GM21528 (cell line): ENCODE data around the gene INTS13.
"Not testable (repeated sequence)": the region's sequence is repeated elsewhere in the genome, so short reads cannot be mapped to it uniquely, and the experiment has no call there.

Experiments
- ATAC-seq: cut with Tn5 transposase; IDR thresholded peaks from one replicate; pipeline ENCODE4 v1.9.1; 2021; ENCODE audit warnings: mild to moderate bottlenecking, moderate library complexity; ENCODE audit not compliant: unreplicated experiment, low FRiP score

Gene INTS13, protein sequence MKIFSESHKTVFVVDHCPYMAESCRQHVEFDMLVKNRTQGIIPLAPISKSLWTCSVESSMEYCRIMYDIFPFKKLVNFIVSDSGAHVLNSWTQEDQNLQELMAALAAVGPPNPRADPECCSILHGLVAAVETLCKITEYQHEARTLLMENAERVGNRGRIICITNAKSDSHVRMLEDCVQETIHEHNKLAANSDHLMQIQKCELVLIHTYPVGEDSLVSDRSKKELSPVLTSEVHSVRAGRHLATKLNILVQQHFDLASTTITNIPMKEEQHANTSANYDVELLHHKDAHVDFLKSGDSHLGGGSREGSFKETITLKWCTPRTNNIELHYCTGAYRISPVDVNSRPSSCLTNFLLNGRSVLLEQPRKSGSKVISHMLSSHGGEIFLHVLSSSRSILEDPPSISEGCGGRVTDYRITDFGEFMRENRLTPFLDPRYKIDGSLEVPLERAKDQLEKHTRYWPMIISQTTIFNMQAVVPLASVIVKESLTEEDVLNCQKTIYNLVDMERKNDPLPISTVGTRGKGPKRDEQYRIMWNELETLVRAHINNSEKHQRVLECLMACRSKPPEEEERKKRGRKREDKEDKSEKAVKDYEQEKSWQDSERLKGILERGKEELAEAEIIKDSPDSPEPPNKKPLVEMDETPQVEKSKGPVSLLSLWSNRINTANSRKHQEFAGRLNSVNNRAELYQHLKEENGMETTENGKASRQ

DNA sequence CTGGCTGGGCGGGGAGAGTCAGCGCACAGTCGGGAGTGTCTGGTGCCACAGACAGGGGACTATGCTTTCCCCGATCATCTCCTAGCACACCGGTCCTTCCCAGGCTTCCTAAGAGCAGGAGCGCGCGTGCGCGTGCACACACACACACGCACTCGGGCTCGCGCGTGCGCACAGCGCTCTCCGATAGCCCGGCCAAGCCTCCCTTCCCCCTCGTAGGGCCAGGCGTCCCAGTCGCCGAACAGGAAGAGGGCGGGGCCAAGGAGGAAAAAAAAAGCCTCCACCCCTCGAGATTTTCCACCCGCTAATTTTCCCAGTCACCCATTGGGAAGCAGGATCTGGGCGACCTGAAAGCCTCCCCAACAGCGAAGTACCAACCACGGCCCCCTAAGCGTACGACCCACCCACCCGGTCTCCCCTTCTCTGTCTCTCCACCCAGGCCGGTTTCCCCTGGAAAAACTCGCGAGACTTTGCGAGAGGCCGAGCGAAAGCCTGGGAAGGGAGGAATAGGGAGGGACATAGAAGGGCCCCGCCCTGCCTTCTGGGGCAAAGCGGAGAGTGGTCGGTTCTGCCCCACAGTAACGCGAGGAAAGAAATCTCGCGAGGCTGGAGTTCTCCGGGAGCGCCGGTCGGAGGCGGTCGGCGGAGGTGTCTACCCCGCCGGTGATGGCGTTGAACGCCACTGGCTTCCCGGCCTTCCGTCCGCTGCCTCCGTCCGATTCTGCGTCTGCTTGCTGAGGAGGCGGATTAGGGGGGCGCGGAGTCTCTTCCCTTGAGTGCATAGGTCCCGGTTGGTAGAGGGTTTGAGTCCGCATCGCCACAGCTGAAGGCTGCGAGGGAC, at the start of gene INTS13, which contains the start of gene FGFR1OP2:
INTS13 (minus strand) TSS at position 119 of the 838 bp plus-strand sequence. CDS start 1,178 bp downstream, outside the sequence.
FGFR1OP2 (plus strand) TSS at position 608 of the 838 bp plus-strand sequence. CDS start 15,689 bp downstream, outside the sequence.
- peak; percentile 88 for ATAC-seq

DNA sequence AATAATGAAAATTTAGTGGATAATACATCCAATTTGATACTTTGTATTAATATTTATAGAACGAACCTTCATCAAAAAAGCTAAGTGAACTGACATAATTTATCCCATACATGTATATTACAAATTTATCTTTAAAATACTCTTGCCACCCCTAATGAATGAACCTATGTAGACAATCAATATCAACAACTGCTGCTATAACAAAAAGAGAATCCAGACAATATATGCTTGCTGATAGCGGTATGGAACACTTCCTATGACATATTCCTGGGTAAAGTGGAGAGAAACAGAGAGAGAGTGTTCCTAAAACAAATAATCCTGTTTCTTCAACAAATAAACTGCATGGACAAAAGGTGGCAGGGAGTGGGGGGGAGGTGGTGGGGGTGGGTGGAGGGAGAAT, 45.1 kb upstream of the INTS13 start:
- no peak for ATAC-seq

DNA sequence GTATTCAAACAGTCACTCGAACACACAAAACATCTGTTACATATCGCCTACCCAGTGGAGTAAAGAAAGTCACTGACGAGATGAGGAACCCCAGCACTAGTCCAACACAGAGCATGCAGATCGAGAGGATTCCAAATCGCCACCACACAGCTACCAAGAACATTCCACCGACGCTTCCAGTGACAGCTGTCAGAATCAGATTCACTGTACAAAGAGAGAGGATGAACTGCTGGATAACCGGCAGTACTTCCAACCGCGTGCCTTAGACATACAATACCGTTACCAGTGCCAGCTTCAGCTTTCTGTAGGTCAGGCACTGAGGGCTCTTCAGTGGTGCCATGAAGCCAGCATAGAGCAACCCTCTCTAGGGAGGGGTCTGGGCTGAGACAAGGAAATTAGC, 42.0 kb upstream of the INTS13 start:
- ATAC-seq: no peak

DNA sequence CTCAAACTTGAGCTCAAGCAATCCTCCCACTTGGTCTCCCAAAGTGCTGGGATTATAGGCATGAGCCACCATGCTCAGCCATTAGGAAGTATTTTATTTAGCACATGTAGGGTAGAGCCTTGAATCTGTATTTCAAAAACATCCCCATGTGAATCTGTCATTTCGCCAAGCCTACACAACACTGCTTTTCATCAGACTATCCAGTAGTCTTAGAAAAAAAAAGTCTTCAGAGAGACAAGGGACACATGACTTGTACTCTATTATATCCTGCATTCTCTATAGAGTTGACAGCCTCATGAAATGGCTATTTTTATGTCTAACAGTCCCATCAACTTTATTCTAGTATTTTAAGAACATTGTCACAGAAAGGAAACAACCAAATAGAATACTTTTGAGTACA, 41.0 kb upstream of the INTS13 start:
- ATAC-seq: no peak

DNA sequence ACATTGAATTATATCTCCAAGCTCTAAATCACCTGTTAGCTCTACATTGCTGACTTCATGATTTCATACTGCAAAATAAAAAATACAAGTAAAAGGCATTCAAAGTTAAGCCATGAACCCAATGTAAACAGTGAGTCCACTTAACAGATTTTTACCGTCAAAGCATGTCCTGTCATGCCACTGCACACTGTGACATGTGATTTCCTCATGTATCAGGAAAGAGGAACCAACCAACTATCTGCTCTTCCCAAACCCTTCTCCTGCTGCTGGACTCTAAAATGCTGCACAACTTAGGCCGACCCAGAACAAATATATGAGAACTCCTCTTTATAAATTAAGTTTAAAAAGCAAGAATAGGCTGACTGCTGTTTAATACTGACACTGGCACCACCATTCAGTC, 38.9 kb upstream of the INTS13 start:
- no peak for ATAC-seq

DNA sequence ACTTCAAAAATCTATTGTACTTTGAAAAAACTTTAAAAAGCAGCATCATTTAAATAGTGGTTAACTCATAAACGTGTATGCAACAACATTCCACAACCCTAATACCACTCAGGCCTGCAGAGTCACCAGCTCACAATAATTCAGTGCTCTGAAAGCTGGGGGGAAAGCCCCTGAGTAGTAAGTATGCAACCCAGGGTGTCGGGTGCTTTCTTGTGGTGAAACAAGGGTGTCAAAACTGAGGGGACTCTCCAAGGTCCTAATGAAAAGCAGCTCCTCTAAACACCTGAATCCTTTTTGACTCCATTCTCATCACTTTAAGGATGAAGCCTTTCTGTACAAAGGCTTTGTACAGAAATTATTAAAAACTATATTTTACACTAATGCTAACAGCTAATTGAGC, 34.2 kb upstream of the INTS13 start:
- peak; percentile 87 for ATAC-seq

DNA sequence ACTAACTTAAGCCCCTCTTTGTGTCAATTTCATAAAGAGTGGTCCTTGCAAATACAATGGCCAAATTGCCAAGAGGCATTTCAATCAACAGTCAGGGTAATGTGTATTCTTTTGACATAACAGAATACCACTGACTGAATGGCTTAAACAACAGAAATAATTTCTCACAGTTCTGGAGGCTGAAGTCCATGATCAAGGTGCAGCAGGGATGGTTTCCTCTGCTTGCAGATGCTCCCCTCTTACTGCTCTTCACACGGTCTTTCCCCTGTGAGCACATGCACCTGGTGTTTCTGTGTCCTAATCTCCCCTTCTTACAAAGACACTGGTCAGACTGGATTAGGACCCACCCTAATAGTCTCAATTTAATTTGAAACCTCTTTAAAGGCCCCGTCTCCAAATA, 32.4 kb upstream of the INTS13 start:
- no peak for ATAC-seq

DNA sequence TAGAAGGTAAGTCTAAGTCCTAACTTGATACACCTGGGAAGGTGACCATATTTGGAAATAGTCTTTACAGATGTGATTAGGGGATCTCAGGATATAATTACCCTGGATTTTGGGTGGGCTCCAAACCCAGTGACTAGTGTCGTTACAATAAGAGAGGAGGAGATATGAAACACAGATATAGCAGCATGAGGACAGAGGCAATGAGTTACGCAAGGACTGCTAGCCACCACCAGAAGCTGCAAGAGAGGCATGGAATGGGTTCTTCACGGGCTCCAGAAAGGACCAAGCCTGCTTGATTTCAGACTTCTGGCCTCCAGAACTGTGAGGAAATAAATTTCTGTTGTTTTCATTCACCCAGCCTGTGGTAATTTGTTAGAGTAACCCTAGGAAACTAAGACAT, 29.1 kb upstream of the INTS13 start:
- no peak for ATAC-seq

DNA sequence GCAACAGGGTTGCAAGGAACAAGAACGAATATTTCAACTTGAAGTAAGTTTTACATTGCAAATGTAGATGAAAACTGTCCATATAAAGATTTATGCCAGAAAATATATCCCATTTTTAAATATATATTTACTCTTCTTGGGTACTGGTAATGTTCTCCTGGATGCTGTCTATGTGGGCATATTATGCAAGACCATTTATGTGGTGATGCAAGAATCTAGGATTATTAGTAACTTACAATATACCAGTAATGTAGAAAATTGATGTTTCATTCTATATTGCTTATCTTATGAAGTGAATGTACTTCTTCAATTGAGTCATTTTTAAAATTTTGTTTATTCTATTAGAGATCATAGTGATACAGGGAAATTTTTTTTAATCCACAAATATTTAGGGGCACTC, 25.6 kb upstream of the INTS13 start:
- no peak for ATAC-seq

DNA sequence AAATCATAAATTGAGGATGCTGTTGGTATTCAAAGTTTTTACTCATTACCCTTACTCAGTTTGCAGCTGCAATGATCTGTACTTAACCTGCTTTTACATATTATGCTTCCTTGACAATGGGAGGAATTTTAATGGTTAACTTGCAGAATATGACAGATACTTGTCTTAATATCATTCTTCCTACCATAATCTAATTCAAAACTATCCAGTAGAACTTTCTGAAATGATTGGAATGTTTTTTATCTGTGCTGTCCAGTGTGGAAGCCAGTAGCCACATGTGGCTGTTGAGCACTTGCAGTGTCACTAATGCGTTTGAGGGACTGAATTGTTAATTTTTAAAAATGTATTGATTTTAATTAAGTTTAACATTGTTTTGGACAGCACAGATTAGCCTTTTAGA, 24.0 kb upstream of the INTS13 start:
- no peak for ATAC-seq

DNA sequence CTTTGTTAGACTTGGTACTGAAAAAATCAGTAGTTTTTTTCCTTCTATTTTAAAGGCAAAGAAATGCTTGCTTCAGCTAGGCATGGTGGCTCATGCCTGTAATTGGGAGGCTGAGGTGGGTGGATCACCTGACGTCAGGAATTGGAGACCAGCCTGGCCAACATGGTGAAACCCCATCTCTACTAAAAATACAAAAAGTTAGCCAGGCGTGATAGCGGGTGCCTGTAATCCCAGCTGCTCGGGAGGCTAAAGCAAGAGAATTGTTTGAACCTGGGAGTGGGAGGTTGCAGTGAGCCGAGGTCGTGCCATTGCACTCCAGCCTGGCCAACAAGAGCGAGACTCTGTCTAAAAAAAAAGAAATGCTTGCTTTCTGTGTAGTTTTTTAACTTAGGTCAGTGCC, 23.6 kb upstream of the INTS13 start:
- ATAC-seq: not testable (repeated sequence)

DNA sequence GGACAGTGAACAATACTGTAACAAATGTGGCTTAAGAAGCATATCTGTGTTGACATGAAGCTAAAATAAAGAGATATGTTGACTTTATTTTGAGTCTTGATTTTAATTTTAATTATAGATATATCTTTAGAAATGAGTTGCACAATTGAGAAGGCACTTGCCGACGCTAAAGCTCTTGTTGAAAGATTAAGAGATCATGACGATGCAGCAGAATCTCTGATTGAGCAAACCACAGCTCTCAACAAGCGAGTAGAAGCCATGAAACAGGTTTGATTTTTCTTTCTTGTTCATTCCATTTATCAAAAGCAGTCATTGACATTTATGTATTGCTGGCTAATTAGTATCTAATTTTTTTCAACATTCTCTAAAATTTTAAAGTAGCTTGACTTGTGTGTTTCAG, 16.2 kb upstream of the INTS13 start:
- ATAC-seq: no peak

DNA sequence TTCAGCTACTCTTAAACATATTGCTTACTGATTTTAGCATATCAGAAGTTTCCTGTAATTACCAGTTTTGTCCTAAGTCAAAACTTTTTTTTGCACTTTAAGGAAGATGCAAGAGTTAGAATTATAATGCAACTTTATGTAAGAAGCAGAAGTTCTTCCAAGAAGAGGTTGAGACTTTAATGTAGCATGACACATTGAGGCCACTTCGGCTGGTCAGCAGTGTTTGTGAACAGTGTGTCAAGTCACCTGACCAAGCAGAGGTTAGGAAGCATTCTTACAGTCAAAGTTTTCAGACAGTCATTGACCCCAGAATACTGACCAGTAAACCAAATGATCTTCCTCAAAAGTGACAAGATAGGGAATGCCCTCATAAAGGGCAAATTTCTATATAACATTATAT, 15.7 kb upstream of the INTS13 start:
- ATAC-seq: no peak

DNA sequence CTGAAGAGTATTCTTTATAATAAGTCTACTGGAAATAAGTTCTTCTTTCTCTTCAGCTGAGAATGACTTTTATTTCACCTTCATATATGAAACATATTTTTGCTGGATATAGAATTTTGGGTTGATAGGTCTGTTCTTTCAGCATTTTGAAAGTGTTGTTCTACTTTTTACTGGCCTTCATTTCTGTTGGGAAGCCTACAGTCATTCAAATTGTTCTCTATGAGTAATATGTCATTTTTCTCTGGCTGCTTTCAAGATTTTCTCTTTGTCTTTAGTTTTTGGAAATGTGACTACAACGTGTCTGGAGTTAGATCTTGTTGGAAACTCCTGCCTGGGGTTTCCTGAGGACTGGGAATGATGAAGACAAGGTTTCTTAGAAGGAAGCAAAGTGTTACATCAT, 10.5 kb upstream of the INTS13 start:
- ATAC-seq: no peak

DNA sequence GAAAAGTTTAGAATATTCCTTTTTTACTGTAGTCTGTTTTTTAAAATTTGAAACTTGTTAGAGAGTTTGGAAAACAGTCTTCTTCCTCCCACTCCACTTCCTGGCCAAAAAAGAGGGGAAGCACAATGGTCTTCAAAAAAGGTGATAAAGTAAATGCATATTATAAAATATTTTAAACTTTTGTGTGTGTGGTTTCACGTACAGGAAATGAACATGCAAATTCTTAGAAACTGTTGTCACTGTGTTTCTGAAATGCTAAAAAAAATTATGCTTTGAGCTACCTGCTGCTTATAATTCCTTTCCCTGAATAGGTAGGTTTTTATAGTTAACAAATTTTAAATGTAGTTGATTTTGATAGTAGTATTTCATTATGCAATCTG, 3.4 kb upstream of the INTS13 start:
- no peak for ATAC-seq

DNA sequence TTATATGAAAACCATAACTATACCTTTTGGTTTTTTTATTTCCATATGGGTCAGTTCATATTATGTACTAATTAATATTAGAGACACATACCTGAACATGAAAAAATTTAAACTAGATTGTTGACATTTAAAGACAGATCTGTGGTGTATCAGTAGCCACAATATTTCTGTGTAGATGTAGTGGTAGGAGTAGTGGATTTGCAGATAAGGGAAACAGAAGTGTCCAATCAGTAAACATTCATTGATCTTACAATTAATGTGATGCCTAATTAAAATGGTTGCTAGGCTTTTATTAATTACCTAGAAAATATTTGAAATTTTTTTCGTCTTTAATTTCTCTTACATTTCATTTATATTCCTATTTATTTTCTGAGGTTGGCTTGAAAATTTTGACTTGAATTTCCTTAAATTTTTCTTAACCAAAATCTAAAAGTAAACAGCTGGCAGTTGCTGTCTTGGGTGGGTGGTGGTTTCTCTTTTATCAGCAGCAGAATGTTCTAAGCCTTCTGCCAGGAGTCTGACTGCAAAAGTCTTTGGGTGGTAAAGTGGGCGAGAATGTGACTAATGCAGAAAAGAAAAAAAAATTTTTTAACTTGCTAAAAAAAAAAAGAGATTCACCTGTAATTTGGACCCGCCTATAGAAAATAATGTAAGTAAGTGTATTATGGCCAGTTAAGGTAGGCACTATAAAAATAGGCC, 2.9 kb upstream of the INTS13 start:
- ATAC-seq: no peak

DNA sequence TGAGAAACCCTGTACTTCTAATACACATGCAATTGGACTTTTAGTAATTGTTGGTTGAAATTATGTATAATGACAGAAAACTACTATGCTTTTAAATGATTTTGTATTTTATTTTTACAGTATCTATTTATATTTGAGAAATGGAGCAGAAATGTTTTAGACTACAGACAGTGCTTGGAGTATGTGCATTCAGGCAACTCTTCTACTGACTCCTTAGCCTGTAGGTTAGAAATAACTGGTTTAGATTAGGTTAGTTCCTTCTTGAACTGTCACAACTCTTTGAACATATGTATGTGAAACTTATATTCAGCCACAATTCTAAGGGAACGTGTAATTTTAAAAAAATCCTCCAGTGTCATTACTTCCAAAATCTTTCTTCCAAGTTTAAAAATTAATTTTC, 2.2 kb upstream of the INTS13 start:
- ATAC-seq: no peak

DNA sequence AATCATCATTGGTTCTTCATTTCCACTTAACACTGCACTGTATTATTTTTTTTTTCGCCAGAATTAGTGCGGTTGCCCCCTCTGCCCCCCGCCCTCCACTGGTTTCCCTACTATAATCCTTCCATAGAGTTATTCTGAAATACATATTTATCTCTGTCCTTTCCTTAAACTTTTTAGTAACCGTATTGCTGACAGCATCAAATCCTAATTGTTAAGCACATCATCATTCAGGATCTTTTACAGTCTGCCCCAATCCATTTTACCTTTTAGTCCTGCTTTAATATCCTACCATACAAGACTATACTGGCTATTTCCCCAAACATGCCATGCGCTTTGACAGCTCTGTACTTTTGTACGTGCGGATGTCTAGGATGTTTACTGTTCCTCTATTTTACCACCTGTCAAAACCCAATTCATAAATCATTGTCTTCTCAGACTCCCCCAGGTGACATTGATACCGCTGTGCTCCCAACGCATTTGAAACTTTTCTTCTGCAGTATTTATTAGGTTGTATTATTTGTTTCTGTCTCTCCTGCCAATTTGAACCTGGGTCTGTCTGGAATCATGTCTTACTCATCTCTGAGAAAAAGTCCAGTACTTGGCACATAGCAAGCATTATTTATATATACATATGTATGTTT, 1.5 kb upstream of the INTS13 start:
- ATAC-seq: no peak

DNA sequence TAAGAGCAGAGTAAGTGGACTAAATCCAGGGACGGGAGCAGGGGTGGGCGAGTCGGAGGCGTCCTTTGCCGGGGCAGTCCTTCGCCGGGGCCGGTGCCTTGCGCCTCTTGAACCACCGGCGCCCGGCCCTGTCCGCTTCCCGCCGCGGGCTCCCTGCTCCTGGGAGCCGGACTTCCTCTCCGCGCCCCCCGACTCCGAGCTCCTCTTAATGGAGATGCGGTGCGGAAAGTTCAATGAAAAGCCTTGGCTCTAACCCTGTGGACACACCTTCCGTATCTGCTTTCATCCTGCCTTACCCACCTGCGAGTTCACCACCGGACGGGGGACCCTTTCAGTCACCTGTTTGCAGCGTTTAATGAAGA, 901 bp upstream of the INTS13 start:
- ATAC-seq: peak; percentile 21

DNA sequence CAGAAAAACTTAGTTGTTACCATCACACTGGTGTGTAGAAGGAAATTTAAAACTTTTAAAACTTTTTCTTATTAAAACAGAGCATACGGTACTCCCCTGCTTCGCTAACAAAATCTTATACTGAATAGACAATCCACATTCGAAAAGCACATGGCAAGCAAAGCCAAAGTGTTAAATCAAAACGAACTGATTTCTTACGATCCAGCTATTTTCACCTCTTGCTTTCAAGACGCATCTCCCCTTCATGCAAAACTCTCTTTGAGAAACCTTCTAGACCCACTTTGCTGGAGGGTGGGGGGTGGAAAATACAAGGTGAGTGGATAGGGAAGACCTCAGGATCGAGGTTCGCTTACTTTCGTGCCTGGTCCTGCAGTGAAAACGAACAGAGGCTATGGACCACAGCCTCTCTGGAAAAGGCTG, 328 bp downstream of the INTS13 start:
- ATAC-seq: no peak
